ENCODE data around the gene PLIN4.
"Not testable (repeated sequence)": the region's sequence is repeated elsewhere in the genome, so short reads cannot be mapped to it uniquely, and the experiment has no call there.

The PLIN4 gene

GRCh38 chr19:4518345-4519171 lies at the start of gene PLIN4:
Gene PLIN4 (minus strand): TSS chr19:4518486. CDS start chr19:4518272, 214 bp downstream.
- DNase-seq, result peak; percentile 25

GRCh38 chr19:4567584-4568071 lies 49.3 kb upstream of the PLIN4 start:
- peak; percentile 55 for DNase-seq

GRCh38 chr19:4566402-4567051 lies 48.2 kb upstream of the PLIN4 start:
- peak; percentile 37 for DNase-seq

GRCh38 chr19:4563562-4563961 lies 45.3 kb upstream of the PLIN4 start:
- not testable (repeated sequence) for DNase-seq

GRCh38 chr19:4562085-4562484 lies 43.8 kb upstream of the PLIN4 start:
- not testable (repeated sequence) for DNase-seq

GRCh38 chr19:4559569-4559968 lies 41.3 kb upstream of the PLIN4 start, which contains the start of gene SEMA6B:
Gene SEMA6B (minus strand): TSS chr19:4559684. CDS start chr19:4558457, 1,227 bp downstream.
- no peak for DNase-seq

- DNase-seq, result peak; percentile 54
These were observed 40.0 kb upstream of the PLIN4 start for GRCh38 chr19:4557971-4558941.

- peak; percentile 39 for DNase-seq
These were observed 39.1 kb upstream of the PLIN4 start for GRCh38 chr19:4557144-4557970.

GRCh38 chr19:4556597-4557127 lies 38.4 kb upstream of the PLIN4 start:
- peak; percentile 76 for DNase-seq

- peak; percentile 70 for DNase-seq
These were observed 37.6 kb upstream of the PLIN4 start for GRCh38 chr19:4555657-4556561.

GRCh38 chr19:4554717-4555116 lies 36.4 kb upstream of the PLIN4 start:
- DNase-seq, result no peak

- no peak for DNase-seq
These were observed 35.5 kb upstream of the PLIN4 start for GRCh38 chr19:4553775-4554174.

- DNase-seq, result no peak
These were observed 34.9 kb upstream of the PLIN4 start for GRCh38 chr19:4553092-4553695.

- DNase-seq, result no peak
These were observed 34.2 kb upstream of the PLIN4 start for GRCh38 chr19:4552525-4552819.

- no peak for DNase-seq
These were observed 32.3 kb upstream of the PLIN4 start for GRCh38 chr19:4550479-4551050.

- no peak for DNase-seq
These were observed 31.7 kb upstream of the PLIN4 start for GRCh38 chr19:4550018-4550417.

GRCh38 chr19:4548238-4548584 lies 29.9 kb upstream of the PLIN4 start:
- DNase-seq, result no peak

GRCh38 chr19:4547303-4548237 lies 29.3 kb upstream of the PLIN4 start:
- no peak for DNase-seq

Measured in NCI-H82 (cell line).